ENCODE data around the gene CEP83.
"Not testable (repeated sequence)": the region's sequence is repeated elsewhere in the genome, so short reads cannot be mapped to it uniquely, and the experiment has no call there.

CEP83 gene

DNA sequence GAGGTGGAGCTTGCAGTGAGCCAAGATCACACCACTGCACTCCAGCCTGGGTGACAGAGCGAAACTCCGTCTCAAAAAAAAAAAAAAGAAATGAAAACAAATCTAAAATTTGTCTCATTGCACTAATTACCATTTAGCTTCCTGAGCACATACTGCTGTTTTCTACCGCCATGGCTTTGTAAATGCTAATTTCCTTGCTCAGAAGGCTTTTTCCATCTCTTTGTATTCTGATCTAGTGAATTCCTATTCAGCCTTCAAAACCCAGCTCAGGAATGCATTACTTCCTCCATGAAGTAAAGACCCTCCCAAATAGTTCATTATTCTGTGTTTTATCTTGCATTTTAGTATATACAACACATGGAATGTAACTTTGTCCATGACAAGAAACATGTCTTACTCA, 33.6 kb downstream of the CEP83 start:
- DNase-seq (ENCODE audit: low read depth), result no peak
- H3K4me3 ChIP-seq (ENCODE audit: low read depth, low read length), result no peak overlapping the region
- TF ChIP-seq, protein P1, sequence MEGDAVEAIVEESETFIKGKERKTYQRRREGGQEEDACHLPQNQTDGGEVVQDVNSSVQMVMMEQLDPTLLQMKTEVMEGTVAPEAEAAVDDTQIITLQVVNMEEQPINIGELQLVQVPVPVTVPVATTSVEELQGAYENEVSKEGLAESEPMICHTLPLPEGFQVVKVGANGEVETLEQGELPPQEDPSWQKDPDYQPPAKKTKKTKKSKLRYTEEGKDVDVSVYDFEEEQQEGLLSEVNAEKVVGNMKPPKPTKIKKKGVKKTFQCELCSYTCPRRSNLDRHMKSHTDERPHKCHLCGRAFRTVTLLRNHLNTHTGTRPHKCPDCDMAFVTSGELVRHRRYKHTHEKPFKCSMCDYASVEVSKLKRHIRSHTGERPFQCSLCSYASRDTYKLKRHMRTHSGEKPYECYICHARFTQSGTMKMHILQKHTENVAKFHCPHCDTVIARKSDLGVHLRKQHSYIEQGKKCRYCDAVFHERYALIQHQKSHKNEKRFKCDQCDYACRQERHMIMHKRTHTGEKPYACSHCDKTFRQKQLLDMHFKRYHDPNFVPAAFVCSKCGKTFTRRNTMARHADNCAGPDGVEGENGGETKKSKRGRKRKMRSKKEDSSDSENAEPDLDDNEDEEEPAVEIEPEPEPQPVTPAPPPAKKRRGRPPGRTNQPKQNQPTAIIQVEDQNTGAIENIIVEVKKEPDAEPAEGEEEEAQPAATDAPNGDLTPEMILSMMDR (IDR thresholded peaks at IDR 0.05; ENCODE audit: insufficient read depth, low read depth, low read length, missing control alignments), result no peak

DNA sequence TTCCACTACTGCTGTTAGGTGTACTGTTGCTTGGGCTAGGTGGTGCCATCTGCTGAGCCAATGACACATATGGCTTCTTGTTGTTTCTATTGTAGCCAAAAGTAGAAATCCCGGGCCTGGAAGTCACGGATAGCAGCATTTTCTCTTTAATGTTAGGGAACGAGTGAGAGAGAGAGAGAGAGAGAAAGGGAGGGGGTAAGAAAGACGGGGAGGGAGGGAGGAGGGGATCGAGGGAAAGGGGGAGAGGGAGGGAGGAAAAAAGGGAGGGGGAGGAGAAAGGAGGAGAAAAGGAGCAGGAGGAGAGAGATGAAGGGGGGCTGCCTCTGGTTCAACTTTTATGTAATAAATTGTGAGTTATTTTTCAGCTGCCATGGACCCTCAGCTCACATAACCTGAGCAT, 34.8 kb downstream of the CEP83 start:
- not testable (repeated sequence) for H3K4me3 ChIP-seq (ENCODE audit: low read depth, low read length); DNase-seq (ENCODE audit: low read depth)

DNA sequence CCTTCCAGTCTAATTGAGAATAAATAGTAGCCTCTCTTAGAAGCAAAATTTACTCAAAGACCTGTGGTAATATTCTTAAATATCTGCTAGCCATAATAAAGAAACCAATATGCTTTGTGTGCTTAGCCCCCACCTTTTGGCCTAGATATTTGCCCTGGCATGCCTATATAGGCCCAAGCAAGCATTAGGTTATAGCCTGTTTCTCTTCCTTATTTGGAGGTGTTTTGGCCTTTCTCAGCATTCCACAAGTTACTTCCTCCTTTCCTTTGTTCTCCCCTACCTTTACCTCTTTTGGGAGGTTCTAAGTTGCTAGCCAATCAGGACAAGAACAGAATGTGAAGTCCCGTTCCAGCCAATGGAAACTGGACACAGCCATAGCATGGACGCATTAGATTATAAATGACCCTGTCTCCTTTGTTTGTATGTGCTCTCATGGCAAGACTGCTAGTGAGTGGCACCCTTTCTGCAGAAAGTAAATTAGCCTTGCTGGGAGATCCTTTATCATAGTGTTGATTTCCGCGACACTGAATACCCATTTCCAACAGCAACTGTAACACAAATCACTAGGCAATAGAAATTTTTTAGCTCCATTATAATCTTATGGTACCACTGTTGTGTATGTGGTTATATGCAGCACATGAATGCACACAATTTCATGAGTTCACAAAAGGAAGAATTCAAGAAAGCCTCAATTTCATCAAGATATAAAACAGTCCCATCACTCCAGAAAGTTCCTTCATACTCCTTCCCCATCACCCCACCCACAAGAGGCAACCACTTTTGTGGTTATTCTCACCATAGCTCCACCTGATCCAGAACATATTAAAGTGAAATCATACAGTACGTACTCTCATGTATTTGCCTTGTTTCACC, 37.6 kb downstream of the CEP83 start:
- DNase-seq (ENCODE audit: low read depth), result no peak
- H3K4me3 ChIP-seq (ENCODE audit: low read depth, low read length), result no peak overlapping the region
- TF ChIP-seq, protein P1 (IDR thresholded peaks at IDR 0.05; ENCODE audit: insufficient read depth, low read depth, low read length, missing control alignments), result no peak

DNA sequence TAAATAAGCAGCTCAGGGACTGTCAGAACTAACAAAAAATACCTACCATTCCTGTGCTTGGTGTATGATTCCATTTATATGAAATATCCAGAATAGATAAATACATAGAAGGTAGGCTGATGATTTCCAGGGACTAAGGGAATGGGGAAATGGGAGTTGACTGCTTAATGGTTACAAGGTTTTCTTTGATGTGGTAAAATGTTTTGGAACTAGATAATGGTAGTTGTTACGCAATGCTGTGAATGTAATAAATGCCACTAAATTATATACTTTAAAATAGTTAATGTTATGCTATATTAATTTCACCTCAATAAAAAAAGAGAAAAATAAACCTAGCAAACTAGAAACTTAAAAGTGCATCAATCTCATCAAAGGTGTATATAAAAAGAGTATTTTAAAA, 41.1 kb downstream of the CEP83 start:
- no peak for DNase-seq (ENCODE audit: low read depth)
- no peak overlapping the region for H3K4me3 ChIP-seq (ENCODE audit: low read depth, low read length)
- TF ChIP-seq, protein P1 (IDR thresholded peaks at IDR 0.05; ENCODE audit: insufficient read depth, low read depth, low read length, missing control alignments), result no peak

DNA sequence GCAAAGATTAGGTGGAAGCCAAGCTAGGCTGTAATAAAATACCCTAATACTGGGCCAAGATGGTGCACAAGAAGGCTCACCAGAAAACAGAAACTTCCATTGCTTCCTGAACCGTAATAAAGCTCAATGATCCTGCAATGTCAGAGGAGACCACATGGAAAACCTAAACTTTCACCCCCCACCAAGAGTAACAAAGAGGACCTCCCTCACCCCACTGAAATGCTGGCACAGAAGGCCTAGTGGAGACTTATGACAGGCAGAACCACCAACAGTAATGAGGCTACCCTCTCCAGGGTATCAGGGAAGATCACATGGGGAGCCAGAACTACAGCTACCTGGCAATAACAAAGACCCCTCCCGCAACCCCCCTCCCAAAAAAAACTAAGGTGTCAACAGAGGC, 43.1 kb downstream of the CEP83 start:
- TF ChIP-seq, protein P1 (IDR thresholded peaks at IDR 0.05; ENCODE audit: insufficient read depth, low read depth, low read length, missing control alignments), result no peak
- no peak for DNase-seq (ENCODE audit: low read depth)
- no peak overlapping the region for H3K4me3 ChIP-seq (ENCODE audit: low read depth, low read length)

DNA sequence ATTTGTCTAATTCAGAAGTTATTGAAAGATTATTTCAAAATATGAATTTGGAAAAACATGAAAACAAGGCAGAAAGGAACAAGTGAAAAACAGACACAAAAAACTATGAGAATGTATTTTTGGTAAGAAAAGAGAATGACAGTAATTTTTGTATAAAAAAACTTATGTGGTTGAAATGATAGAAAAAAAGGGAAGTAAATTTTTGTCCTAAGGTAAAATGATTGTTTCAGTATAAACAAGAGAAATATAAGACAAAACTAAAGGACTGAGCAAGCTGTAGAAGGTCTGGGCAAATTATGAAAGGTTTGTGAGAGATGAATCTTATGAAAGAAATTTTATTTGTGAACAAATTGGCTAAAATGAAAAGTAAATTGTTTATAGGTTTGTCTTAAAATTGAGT, 44.6 kb downstream of the CEP83 start:
- TF ChIP-seq, protein P1 (IDR thresholded peaks at IDR 0.05; ENCODE audit: insufficient read depth, low read depth, low read length, missing control alignments), result no peak
- no peak for DNase-seq (ENCODE audit: low read depth)
- no peak overlapping the region for H3K4me3 ChIP-seq (ENCODE audit: low read depth, low read length)

DNA sequence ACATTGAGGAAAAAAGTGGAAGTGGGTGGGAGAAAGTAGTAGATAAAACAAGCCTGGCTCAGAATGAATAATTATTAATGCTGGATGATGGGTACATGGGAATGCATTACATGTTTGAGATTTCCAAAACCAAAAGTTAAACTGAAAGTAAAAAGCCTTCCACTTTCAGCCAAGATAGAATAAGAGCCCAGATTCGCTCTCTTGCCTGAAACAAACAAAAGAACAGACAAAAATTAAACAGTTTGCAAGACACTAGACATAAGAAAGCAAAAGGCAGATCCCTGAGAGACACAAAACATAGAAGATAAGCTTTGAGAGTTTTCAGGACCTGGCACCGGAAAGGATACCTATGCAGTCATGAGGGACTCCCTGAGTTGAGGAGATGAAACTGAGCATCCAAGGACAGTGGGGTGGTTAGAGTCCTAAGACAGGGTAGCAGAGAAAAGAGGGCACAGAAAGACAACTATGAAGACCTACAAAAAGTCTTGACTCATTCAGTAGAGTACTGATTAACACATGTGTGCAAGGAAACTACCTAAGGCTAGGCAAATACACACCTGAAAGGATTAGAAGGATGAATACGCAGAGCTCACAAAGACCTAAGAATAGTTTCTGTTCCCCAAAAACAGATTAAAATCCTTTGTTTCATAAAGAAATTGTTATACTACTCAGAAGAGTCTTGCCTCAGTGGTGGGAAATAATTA, 54.1 kb downstream of the CEP83 start:
- TF ChIP-seq, protein P1 (IDR thresholded peaks at IDR 0.05; ENCODE audit: insufficient read depth, low read depth, low read length, missing control alignments), result no peak
- peak; percentile 65 for DNase-seq (ENCODE audit: low read depth)
- peak overlapping the region; percentile 54 for H3K4me3 ChIP-seq (ENCODE audit: low read depth, low read length)
